Breast epithelium (tissue), 3 donors: Measurements from ENCODE around the gene TBCE.

ENCODE experiments used
- POLR2A ChIP-seq: fragments of 450-650 bp; IDR thresholded peaks from one replicate; pipeline ENCODE4 v1.6.1; 2016; ENCODE audit warnings: antibody characterized with exemption, mild to moderate bottlenecking, moderate library complexity
- TF ChIP-seq, protein P1 (sequence below), 3 donors: fragments of 450-650 bp; IDR thresholded peaks; one replicate each; pipeline ENCODE4 v1.5.1; 2016 to 2017; ENCODE audit warnings: antibody characterized with exemption in 3 of 3, mild to moderate bottlenecking in 3 of 3, moderate library complexity in 3 of 3

GRCh38 chr1:235426680-235427079, 59.5 kb downstream of the TBCE start:
- TF ChIP-seq, protein P1, sequence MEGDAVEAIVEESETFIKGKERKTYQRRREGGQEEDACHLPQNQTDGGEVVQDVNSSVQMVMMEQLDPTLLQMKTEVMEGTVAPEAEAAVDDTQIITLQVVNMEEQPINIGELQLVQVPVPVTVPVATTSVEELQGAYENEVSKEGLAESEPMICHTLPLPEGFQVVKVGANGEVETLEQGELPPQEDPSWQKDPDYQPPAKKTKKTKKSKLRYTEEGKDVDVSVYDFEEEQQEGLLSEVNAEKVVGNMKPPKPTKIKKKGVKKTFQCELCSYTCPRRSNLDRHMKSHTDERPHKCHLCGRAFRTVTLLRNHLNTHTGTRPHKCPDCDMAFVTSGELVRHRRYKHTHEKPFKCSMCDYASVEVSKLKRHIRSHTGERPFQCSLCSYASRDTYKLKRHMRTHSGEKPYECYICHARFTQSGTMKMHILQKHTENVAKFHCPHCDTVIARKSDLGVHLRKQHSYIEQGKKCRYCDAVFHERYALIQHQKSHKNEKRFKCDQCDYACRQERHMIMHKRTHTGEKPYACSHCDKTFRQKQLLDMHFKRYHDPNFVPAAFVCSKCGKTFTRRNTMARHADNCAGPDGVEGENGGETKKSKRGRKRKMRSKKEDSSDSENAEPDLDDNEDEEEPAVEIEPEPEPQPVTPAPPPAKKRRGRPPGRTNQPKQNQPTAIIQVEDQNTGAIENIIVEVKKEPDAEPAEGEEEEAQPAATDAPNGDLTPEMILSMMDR (IDR thresholded peaks at IDR 0.05): no peak
- TF ChIP-seq POLR2A: no peak
